Activated CD8-positive, alpha-beta memory T cell treated with anti-CD3 and anti-CD28 coated beads, Interleukin-2, amount 50 U/mL, for 48 hours (primary cell): ENCODE measurements around the gene OPCML.

Experiments
- DNase-seq: peaks from one replicate; pipeline ENCODE4 v3.0.0-alpha.2; 2020

The OPCML gene

GRCh38 chr11:132913295-132913694, 619.0 kb downstream of the OPCML start:
- no peak for DNase-seq

- DNase-seq, result no peak
Measured at GRCh38 chr11:132911186-132911585, 621.1 kb downstream of the OPCML start.

DNA sequence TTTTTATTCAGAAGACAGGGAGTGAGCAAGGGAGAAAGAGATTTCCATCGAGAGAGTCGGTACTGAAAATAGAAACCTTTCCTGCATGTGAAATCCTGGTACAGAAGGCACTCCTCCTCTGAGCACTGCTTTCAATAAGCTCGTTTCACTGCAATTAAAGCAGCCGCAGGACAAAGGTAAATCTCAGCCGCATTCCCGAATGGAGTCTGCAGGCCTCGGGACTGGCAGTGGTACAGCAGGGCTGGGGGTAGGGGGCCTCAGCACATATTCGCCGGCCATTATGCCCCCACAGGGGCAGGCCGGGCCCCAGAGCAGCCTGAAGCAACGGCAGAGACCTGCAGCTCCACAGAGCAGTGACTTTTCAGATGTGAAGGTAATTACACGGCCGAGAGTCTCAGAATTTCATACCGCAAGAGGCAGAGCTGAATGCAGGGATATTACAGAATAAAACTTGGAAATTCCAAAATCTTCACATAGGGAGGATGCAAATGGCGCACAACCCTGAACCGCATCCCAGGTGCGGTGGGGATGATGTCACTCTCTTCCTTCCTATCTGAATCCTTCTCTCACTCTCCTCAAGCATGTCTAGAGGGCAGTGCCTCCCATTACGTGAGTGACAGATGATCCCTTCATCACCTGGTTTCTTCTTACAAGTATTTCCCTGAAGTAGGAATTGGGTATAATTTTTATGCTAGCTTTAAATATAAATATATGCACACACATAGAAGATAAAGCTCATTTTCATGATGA, 622.1 kb downstream of the OPCML start:
- DNase-seq, result no peak

DNA sequence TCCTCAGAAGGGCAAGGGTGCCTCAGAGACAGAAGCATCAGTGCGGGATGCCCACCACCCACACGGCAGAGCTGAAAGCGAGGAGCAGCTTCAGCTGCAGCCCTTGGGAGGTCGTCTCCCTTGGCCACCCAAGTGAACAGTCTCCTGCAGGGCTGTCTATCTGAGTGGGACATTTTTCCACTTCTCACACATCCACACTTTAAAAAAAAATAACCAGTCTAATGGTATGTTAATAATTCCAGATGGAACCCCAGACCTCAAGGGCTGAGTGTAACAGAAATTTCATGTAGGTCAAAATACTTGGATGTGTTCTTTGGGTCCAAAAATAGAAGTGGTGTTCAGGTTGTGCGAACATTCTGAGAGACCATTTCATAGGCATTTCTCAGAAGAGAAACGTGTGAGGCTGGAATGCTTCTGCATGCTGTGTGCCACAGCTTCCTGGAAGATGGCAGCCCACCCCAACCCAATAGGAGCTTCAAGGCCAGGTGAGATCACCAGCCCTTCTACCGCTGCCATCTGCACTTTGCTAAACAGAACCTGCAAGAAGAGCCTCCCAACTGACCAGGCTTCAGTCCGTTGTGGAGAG, 623.2 kb downstream of the OPCML start:
- no peak for DNase-seq

DNA sequence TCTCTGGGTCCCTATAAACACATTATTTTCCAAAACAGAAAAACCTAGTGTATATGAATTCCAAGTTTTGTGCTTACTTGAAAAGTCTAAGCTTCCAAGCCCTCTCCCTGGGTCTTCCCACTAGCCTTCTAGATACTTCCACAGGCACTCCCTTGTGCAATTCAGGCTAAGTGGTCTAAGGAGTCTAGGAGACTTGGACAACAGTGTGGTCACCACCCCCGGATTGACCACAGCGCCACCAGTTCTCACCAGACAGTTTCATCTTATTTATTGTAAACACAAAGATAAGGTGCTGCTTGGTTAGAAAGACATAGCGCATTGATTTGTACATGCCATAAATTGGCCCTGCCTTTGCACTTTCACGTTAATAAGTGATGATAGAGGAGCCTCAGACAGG, 623.9 kb downstream of the OPCML start:
- DNase-seq, result no peak

DNA sequence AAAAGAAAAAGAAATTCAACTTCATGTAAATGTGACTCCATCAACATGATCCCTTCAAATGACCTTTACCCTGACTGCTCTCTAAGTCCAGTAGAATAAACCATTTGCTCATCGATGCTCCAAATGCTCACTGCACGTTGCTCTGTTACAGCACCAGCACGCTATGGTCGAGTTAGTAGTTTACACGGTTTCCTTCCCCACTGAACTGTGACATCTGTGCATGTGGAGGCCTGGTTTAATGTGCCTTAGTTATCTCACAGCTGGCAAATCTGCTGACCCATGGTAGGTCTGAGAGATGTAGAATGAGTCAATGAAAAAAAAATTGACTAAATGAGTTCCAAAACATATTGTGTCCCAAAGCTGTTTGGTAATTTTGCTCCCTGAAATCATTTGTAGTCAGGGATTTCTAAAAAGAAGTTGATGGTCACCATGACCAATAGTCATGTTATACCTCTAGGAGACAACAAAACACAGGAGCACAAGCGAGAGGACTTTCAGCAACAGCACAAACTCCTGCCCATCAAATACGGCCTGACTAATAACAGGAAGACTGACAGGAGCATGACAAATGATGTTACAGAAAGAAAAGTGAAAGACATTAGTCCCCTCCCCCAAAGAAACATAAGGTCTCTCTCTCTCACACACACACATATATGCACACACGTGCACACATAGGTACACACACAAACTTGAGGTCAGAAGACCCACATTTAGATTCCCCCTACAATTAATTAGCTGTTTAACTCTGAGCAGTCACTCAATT, 624.5 kb downstream of the OPCML start:
- no peak for DNase-seq

DNA sequence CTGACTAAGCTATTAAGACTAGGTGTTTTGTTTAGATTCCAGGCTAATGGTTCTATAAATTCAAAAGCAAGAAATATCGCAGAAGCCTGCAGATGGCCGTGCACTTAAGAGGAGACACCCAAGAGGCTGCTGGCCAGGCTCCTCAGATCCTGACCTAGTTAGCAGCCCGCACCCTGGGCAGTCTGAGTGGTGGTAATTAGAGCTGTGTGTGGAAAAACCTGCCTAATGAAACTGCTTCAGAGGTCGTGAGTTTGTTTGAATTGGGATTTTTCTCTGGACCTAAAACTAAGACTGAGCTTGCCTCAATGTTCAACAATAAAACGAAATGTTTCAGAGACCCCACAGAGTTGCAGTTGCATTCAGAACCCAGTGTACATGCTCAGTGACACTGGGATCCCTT, 627.7 kb downstream of the OPCML start:
- DNase-seq, result no peak

DNA sequence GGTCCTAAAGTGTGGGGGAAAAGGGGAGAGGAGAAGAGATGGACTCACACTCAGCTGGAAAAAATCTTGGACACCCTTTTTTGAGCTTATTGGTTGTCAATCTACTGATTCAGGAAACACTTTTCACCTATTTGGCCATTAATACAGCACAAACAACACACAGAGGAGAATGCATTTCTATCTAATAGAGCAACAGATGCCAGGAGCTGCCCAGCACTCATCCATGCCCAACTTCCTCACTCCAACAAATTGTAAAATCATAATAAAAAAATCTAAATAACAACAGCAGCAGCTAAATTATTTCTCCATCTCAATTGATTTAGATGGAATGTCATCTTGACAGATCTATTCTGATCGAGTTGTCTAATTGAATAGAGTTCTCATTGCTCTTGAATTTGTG, 628.2 kb downstream of the OPCML start:
- no peak for DNase-seq

- no peak for DNase-seq
Measured at GRCh38 chr11:132901638-132902471, 630.4 kb downstream of the OPCML start.

DNA sequence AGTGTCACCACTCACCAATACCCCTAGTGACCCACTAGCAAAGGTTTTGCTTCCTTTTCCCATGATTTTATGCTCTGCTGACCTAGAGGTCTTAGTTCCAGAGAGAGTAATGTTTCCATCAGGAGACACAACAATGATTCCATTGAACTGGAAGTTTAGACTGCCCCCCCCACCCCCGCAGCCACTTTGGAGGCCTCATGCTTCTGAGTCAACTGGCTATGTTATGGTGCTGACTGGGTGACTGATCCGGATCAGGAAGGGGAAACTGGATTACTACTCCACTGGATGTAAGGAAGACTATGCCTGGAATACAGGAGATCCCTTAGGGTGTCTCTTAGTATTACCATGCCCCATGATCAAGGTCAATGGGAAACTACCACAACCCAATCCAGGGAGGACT, 633.6 kb downstream of the OPCML start:
- no peak for DNase-seq

- DNase-seq, result no peak
Measured at GRCh38 chr11:132898021-132898420, 634.3 kb downstream of the OPCML start.

GRCh38 chr11:132895340-132895739, 637.0 kb downstream of the OPCML start:
- DNase-seq, result no peak

GRCh38 chr11:132894606-132895005, 637.7 kb downstream of the OPCML start:
- no peak for DNase-seq

DNA sequence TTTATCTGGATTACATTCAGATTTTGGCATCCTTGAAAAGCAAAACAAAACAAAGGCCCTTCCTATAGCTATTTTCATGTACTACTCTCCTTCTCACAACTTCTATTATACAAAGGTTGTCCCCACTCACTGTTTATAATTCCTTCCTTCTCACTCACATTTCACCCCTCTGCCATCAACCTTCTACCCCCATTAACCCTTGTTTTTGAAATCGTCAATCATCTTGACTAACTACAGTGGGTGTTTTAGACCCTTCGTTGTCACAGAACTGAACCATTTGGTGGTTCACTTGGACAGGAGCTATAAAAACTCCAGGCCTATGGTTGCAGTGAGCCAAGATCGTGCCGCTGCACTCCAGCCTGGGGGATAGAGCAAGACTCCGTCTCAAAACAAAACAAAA, 639.4 kb downstream of the OPCML start:
- DNase-seq, result no peak

DNA sequence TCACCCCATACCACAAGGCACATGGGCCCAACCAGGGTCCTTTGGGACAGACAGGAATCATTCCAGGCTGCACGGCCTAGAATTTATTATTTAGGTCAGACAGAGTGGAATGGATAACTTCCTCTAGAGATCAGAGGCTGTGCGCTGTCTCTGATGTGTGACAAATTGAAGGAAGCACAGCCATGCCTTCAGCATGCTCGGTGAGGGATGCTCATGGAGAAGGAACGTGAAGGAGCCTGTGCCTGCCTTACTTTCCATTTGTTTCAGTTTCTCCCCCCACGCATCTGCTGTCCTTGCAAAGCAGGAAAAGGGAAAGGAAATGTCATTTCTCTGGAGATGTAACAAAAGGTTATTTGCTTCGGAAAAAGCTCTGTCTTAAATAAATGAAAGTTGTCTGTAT, 644.1 kb downstream of the OPCML start:
- DNase-seq, result no peak

DNA sequence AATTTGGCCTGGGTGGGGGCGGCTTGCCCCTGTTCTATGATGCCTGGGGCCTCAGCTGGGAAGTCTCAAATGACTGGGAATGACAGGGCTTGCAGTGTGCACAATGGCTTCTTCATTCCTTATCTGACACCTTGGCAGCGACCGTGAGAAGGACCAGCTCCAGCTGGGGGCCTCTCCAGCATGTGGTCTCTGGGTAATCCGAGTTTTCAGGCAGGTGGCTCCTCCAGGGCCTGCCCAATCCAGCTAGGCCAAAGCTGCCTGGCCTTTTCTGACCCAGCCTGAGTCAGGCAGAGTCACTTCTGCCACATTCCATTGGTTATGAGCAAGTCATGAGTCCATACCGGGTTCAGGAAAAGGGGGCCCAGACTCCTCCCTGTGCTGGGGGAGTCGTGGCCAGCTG, 646.0 kb downstream of the OPCML start:
- no peak for DNase-seq

DNA sequence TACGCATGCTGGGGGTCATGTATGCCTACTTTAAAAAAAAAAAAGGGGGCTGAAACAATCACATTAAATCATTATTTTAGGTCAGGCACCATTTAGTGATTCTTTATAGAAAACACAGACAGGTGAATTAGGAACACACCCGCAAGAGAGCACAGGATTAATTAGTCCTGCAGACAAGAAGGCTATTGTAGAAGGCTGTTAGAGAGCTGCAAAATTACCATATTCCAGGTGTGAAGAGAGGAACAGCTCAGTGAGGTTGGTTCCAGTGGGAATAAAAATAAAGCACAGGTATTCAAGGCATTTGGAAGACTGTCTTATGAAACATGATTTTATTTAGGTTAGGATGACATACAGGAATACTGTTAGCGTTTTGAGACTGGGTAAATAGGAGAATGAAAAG, 649.1 kb downstream of the OPCML start:
- DNase-seq, result no peak

- no peak for DNase-seq
Measured at GRCh38 chr11:132881622-132882021, 650.7 kb downstream of the OPCML start.

DNA sequence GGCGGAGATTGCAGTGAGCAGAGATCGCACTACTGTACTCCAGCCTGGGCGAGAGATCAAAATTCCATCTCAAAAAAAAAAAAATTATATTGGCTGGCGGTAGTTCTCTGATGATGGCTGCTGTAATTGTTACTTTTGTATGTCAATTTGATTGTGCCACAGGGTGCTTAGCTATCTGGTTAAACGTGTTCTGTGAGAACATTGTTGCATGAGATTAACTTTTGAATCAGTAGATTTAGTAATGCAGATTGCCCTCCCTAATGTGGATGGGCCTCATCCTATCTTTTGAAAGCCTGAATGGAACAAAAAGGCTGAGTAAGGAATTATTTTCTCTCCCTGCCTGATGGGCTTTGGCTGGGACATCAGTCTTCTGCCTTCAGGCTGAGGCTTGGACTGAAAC, 654.2 kb downstream of the OPCML start:
- DNase-seq, result no peak

DNA sequence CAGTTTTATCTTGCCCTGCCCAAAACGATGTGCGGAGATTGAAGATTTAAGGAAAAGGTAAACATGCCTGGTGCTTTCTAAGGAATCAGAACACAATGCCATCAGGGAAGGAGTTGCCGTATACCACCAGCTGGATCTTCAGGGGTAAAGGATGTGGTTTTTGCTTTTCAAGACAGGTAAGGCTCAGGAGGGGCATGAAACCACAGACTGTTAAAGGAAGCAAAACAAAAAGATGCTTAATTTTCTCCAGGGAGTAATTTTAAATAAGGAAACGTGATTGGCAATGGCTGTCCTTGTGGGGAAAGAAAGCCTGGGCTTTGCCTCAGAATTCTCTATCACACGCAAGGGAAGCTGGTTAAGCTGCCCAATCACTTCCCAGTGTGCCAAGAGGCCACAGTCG, 655.6 kb downstream of the OPCML start:
- DNase-seq, result no peak

- no peak for DNase-seq
Measured at GRCh38 chr11:132876239-132876638, 656.1 kb downstream of the OPCML start.

- DNase-seq, result no peak
Measured at GRCh38 chr11:132874638-132875037, 657.7 kb downstream of the OPCML start.

DNA sequence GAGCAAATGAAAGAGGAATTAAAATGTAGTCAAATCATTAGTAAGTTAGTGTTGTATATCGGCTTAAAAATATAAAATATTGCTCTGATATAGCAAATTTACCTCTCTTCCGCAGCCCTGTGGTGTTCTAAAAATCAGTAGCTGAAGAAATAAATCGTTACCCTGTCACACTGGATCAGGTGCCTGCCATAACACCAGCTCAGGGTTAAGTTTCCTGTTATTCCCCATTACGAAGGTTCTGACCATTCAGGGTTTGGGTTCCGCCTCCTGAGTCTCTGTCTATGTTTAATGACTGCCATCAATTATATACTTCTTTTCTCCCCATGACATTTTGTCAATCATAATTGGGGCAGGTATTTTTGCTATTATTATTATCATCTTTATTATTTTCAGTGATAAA, 658.5 kb downstream of the OPCML start:
- no peak for DNase-seq
